GM18505 (cell line): ENCODE measurements around the gene PTGDR.

Experiments
- ATAC-seq: cut with Tn5 transposase; IDR thresholded peaks from one replicate; pipeline ENCODE4 v1.9.1; 2021; ENCODE audit not compliant: unreplicated experiment
- POLR2A ChIP-seq: IDR thresholded peaks from 4 replicates; pipeline ENCODE4 v1.6.1; 2011; ENCODE audit warnings: borderline replicate concordance; ENCODE audit not compliant: insufficient read depth, insufficient read length; ENCODE audit errors: extremely low read depth

PTGDR gene, protein sequence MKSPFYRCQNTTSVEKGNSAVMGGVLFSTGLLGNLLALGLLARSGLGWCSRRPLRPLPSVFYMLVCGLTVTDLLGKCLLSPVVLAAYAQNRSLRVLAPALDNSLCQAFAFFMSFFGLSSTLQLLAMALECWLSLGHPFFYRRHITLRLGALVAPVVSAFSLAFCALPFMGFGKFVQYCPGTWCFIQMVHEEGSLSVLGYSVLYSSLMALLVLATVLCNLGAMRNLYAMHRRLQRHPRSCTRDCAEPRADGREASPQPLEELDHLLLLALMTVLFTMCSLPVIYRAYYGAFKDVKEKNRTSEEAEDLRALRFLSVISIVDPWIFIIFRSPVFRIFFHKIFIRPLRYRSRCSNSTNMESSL

DNA sequence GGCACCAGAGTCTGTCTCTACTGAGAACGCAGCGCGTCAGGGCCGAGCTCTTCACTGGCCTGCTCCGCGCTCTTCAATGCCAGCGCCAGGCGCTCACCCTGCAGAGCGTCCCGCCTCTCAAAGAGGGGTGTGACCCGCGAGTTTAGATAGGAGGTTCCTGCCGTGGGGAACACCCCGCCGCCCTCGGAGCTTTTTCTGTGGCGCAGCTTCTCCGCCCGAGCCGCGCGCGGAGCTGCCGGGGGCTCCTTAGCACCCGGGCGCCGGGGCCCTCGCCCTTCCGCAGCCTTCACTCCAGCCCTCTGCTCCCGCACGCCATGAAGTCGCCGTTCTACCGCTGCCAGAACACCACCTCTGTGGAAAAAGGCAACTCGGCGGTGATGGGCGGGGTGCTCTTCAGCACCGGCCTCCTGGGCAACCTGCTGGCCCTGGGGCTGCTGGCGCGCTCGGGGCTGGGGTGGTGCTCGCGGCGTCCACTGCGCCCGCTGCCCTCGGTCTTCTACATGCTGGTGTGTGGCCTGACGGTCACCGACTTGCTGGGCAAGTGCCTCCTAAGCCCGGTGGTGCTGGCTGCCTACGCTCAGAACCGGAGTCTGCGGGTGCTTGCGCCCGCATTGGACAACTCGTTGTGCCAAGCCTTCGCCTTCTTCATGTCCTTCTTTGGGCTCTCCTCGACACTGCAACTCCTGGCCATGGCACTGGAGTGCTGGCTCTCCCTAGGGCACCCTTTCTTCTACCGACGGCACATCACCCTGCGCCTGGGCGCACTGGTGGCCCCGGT lies at the start of gene PTGDR:
Gene PTGDR, plus strand, starts transcription at position 198 of the 778 bp plus-strand sequence. Its CDS starts 117 bp downstream, at position 315.
- no peak for TF ChIP-seq POLR2A
- ATAC-seq, result no peak

GRCh38 chr14:52219488-52220084 lies 47.9 kb upstream of the PTGDR start:
- no peak for TF ChIP-seq POLR2A

DNA sequence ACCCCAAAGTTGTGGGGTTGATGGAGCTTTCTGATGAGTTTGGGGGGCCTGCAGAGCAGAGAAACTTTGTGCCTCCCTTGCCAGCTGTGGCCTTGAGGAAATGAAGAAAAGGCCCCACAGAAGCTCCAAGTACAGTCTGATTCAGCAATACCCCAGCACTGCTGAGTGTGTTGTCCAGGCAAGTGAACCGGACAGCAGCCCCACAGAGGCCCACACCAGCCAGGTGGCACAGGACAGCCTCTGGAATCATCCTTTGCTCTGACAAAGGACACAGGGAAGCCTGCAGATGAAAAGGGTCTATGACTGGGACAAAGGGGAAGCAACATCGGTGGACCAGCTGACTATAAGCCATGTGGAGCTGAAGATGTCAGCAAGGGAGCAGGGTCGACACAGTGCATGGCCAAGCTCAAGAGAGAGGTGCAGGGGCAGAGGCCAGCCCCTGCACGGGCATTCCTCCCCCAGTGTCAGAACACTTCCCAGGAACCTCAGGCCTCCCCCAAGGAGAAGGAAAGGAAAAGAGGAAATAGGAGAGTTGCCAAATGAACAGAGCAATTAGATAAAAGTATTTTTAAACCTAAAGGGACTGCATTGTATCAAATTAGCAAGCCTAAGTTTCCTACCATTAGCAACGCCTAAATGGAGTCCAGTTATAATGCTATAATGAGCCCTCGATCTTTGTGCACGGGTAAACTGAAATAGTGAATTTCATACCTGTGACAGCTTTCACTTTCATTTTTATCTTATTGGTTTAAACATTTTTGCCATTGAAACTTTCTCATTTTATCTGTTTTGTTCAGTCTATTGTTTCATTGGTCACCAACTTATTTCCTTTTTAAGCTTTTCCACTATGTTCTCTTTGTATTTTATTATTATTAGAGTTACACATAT lies 46.3 kb upstream of the PTGDR start:
- no peak for ATAC-seq

More at GRCh38 chr14:52219488-52220084, 47.9 kb upstream of the PTGDR start:
- ATAC-seq, result no peak

GRCh38 chr14:52222901-52223300 lies 44.6 kb upstream of the PTGDR start:
- ATAC-seq, result no peak
- TF ChIP-seq POLR2A, result no peak

More for the DNA sequence above, 46.3 kb upstream of the PTGDR start:
- no peak for TF ChIP-seq POLR2A

DNA sequence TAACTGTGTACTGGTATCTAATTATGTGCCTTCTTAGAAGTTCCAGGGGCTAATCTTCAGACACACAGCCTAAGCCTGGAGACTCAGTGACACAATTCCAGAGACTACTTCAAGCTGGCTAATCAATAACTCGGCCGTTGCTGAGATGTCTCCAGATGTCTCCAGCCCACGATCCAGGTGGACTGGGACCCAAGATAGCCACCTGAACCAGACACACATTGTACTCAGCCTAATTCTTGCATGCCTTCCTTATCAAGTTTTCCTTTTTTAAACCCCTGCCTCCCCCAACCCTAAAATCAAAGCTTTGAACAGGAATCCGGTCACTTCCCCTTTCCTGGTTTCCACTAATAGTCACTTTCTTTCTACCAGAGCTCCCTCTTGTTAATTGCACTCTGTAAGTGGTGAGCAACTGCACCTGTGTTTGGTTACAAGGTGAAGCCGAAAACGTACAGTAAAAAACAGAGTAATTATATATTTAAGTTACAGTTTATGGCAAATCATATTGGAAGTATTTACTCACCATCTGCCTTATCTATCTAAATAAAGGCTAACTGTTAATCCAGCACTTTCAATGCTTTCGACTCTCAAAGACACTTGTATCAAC lies 39.8 kb upstream of the PTGDR start:
- no peak for TF ChIP-seq POLR2A
- no peak for ATAC-seq

GRCh38 chr14:52233693-52234092 lies 33.8 kb upstream of the PTGDR start:
- no peak for ATAC-seq
- no peak for TF ChIP-seq POLR2A

DNA sequence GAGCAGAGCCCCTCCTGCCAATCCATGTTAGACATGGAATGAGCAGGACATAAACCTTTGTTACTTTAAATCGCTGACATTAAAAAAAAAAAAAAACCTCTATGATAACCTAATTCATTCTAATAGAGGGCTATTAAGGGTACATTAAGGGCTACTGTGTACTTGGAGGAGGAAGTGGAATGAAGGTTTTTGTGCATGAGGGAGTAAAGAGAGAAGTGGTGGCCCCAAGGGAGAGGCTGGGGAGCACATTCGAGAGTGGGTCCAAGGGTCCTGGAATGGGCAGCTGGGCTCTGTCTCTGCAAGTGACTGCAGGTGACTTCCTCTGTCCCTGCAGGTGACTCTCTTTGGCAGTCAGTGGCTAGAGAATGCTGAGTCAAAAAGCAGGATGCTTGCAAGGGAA lies 32.1 kb upstream of the PTGDR start:
- no peak for TF ChIP-seq POLR2A
- no peak for ATAC-seq

- no peak for TF ChIP-seq POLR2A
- no peak for ATAC-seq
Observed at GRCh38 chr14:52235866-52236510, 31.5 kb upstream of the PTGDR start.

DNA sequence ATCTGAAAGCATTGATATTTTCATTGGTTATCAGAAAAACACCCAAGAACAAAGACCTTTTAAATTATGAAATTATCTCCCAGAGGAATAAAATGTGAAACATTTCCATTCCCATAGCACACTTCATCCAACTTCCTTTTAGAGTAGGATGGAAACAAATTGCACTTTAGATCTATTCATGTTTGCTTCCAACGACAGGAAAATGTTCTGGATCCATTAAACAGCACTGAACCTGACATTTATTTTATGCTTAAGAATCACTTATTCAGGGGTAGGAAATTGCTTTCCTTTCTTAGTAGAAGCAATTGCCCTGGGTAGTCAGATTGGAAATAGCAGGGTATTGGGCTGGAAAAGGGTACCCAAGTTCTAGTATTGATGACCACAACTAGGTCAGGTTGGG lies 28.8 kb upstream of the PTGDR start:
- TF ChIP-seq POLR2A, result no peak

GRCh38 chr14:52240623-52241022 lies 26.9 kb upstream of the PTGDR start:
- ATAC-seq, result no peak
- no peak for TF ChIP-seq POLR2A

More for the DNA sequence above, 28.8 kb upstream of the PTGDR start:
- no peak for ATAC-seq

DNA sequence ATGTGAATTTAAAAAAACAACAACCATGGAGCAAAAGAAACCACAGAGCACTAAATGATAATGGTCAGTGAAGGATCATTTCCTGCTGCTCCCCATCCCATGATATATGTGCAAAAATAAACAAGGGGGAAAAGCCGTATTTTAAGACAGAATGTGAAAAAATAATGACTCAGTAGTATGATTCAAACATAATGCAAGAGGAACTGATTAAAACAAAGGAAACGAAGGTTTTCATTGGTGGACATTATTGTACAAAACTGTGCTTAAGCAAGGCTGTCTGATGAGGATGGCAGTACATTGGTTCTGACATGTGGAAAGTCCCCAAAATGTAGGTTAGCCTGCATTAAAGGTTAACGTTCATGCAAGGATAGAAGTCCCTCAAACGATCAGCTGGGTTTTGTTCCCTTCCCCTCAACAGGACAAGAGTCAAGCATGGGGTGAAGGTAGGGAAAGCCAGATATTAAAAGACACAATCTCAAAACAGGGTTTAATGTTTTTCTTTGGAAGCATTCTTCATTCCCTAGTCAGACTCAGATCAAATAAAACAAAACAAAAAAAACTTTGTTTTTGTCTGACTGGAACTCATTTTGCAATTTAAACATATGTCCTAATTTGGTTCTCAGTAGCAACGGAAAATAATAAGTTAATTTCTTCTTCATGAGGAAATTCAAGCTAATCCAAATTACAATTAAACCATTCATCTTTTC lies 26.3 kb upstream of the PTGDR start:
- no peak for TF ChIP-seq POLR2A
- no peak for ATAC-seq

GRCh38 chr14:52244328-52244727 lies 23.2 kb upstream of the PTGDR start:
- no peak for TF ChIP-seq POLR2A
- no peak for ATAC-seq

DNA sequence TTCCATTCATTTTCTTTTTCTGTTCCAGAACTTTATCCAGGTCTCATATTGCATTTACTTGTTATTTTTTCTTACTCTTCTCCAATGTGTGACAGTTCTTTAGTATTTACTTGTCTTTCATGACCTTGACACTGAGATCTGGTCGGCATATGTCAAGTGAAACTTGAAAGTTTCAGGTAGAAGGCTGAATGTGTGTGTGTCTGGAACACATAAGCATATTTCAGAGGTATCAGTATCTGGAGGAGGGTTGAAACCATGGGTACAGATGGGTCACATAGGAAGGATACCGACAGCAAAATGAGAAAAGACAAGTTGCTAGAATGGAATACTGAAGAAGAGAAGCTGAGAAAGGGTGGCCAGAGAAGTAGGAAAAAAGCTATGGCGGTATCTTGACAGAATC lies 22.5 kb upstream of the PTGDR start:
- ATAC-seq, result no peak
- TF ChIP-seq POLR2A, result no peak
